H1 (cell line): Measurements from ENCODE around the gene GPBP1L1. TPM values are rescaled to one million over a fixed set of nuclear protein-coding genes. Genes with fewer than 3 reads are reported as not detected.

ENCODE experiments used
- CTCF ChIA-PET: fragments of 300-600 bp; sonication (Branson Sonifier 250); formaldehyde crosslinking; loops from one replicate; lab custom pipeline; 2021; ENCODE audit not compliant: partially characterized antibody; lab: Charles Lee
- POLR2A ChIA-PET: fragments of 300-600 bp; sonication (Branson Sonifier 250); formaldehyde crosslinking; loops from one replicate; lab custom pipeline; 2021; ENCODE audit warnings: inconsistent platforms; ENCODE audit not compliant: partially characterized antibody; lab: Charles Lee
- DNase-seq, 2 experiments: peaks; one replicate each; pipeline versions ENCODE4 v3.0.0 to v3.0.0-alpha.2; 2010 to 2022; ENCODE audit warnings: low spot score in 2 of 2, low read depth in 1 of 2, mixed read lengths in 1 of 2
- FAIRE-seq: peaks from 2 replicates; lab custom pipeline; 2011; peaks lifted over from hg19 to GRCh38; lab: Jason Lieb, UNC
- H2AFZ ChIP-seq: 2 replicates; pipeline ENCODE4 v1.8.1; 2012; ENCODE audit warnings: low read length, inconsistent platforms
- H2AK5ac ChIP-seq: 2 replicates; pipeline ENCODE4 v1.6.1; 2013; ENCODE audit warnings: low read depth, low read length
- H2BK120ac ChIP-seq: replicated peaks from 2 replicates; pipeline ENCODE3; 2013; ENCODE audit warnings: low read depth, low read length, inconsistent platforms
- H2BK12ac ChIP-seq: 2 replicates; pipeline ENCODE4 v1.6.1; 2013; ENCODE audit warnings: low read depth, low read length
- H2BK15ac ChIP-seq: 2 replicates; pipeline ENCODE4 v1.6.1; 2013; ENCODE audit warnings: low read length
- H2BK20ac ChIP-seq: 2 replicates; pipeline ENCODE4 v1.6.1; 2013; ENCODE audit warnings: low read length
- H2BK5ac ChIP-seq: 2 replicates; pipeline ENCODE4 v1.6.1; 2013; ENCODE audit warnings: low read depth, low read length
- H3K14ac ChIP-seq: 2 replicates; pipeline ENCODE4 v1.6.1; 2013; ENCODE audit warnings: inconsistent platforms; ENCODE audit not compliant: insufficient read length
- H3K18ac ChIP-seq: 2 replicates; pipeline ENCODE4 v1.6.1; 2013; ENCODE audit warnings: low read length; ENCODE audit errors: extremely low read depth
- H3K23ac ChIP-seq: 2 replicates; pipeline ENCODE4 v1.6.1; 2013; ENCODE audit warnings: inconsistent platforms; ENCODE audit not compliant: insufficient read length
- H3K23me2 ChIP-seq: 2 replicates; pipeline ENCODE4 v1.6.1; 2013; ENCODE audit warnings: low read depth, low read length
- H3K27ac ChIP-seq: 2 replicates; pipeline ENCODE4 v1.6.1; 2011; ENCODE audit warnings: low read depth, low read length, inconsistent platforms
- H3K27me3 ChIP-seq, 4 experiments: replicated peaks in 1 of 4; 1 replicate in 1 of 4; 2 replicates in 3 of 4; pipeline versions ENCODE4 v1.6.1 to v1.8.1; 2011 to 2013; ENCODE audit warnings: low read length in 3 of 4, mild to moderate bottlenecking in 3 of 4, inconsistent platforms in 2 of 4, mixed read lengths in 2 of 4, moderate library complexity in 1 of 4; ENCODE audit not compliant: control insufficient read depth in 3 of 4, insufficient read depth in 3 of 4; ENCODE audit errors: extremely low read depth in 1 of 4
- H3K36me3 ChIP-seq, 4 experiments: 2 replicates each; pipeline versions ENCODE4 v1.6.1 to v1.8.1; 2011 to 2013; ENCODE audit warnings: mild to moderate bottlenecking in 4 of 4, low read length in 3 of 4, moderate library complexity in 2 of 4, control low read depth in 1 of 4, inconsistent platforms in 1 of 4; ENCODE audit not compliant: insufficient read depth in 4 of 4, control insufficient read depth in 2 of 4
- H3K4ac ChIP-seq: replicated peaks from 2 replicates; pipeline ENCODE3; 2013; ENCODE audit warnings: low read length, low read depth, mixed read lengths, inconsistent platforms; ENCODE audit not compliant: insufficient read length
- H3K4me1 ChIP-seq, 4 experiments: replicated peaks in 1 of 4; 1 replicate in 1 of 4; 2 replicates in 3 of 4; pipeline versions ENCODE4 v1.6.1 to v1.8.1; 2011 to 2013; ENCODE audit warnings: low read length in 3 of 4, inconsistent platforms in 2 of 4, mixed read lengths in 1 of 4; ENCODE audit not compliant: insufficient read depth in 4 of 4, control insufficient read depth in 3 of 4
- H3K4me2 ChIP-seq, 2 experiments: 2 replicates each; pipeline versions ENCODE4 v1.6.1 to v1.8.1; 2011 to 2013; ENCODE audit warnings: low read depth in 2 of 2, low read length in 2 of 2, control low read depth in 1 of 2, inconsistent platforms in 1 of 2, mild to moderate bottlenecking in 1 of 2; ENCODE audit not compliant: insufficient read depth in 1 of 2
- H3K4me3 ChIP-seq, 4 experiments: fragments of 200-600, 300-600 bp in 1 of 4; sonication (generic), shearing (Covaris generic), sonication (Bioruptor Twin) in 1 of 4; 2 replicates each; pipeline versions ENCODE4 v1.5.1 to v1.8.1; 2011 to 2016; ENCODE audit warnings: low read length in 4 of 4, low read depth in 3 of 4, control low read depth in 2 of 4, inconsistent platforms in 2 of 4, mild to moderate bottlenecking in 2 of 4, mixed read lengths in 1 of 4, moderate library complexity in 1 of 4; ENCODE audit not compliant: insufficient read depth in 2 of 4; ENCODE audit errors: extremely low read depth in 1 of 4
- H3K56ac ChIP-seq: replicated peaks from 2 replicates; pipeline ENCODE3; 2013; ENCODE audit warnings: low read depth, mild to moderate bottlenecking, mixed read lengths, low read length, inconsistent platforms; ENCODE audit not compliant: insufficient read length
- H3K79me1 ChIP-seq: 2 replicates; pipeline ENCODE4 v1.6.1; 2013; ENCODE audit warnings: low read depth, low read length, control low read depth
- H3K79me2 ChIP-seq, 2 experiments: 2 replicates each; pipeline versions ENCODE4 v1.6.1 to v1.8.1; 2012 to 2013; ENCODE audit warnings: low read length in 2 of 2, mild to moderate bottlenecking in 2 of 2, inconsistent platforms in 1 of 2; ENCODE audit not compliant: insufficient read depth in 2 of 2, control insufficient read depth in 1 of 2
- H3K9ac ChIP-seq, 4 experiments: replicated peaks in 1 of 4; 1 replicate in 1 of 4; 2 replicates in 3 of 4; pipeline versions ENCODE4 v1.6.1 to v1.8.1; 2011 to 2013; ENCODE audit warnings: low read depth in 3 of 4, low read length in 3 of 4, control low read depth in 2 of 4, mild to moderate bottlenecking in 2 of 4, moderate library complexity in 2 of 4, inconsistent platforms in 1 of 4; ENCODE audit errors: extremely low read depth in 1 of 4
- H3K9me3 ChIP-seq, 2 experiments: 2 replicates each; pipeline versions ENCODE4 v1.6.1 to v1.8.1; 2012 to 2013; ENCODE audit warnings: mild to moderate bottlenecking in 2 of 2, moderate library complexity in 2 of 2, control low read depth in 1 of 2, inconsistent platforms in 1 of 2, low read depth in 1 of 2, low read length in 1 of 2, mixed read lengths in 1 of 2; ENCODE audit not compliant: insufficient read depth in 2 of 2
- H4K20me1 ChIP-seq, 2 experiments: replicated peaks in 1 of 2; 2 replicates each; pipeline versions ENCODE3 to v1.8.1; 2011 to 2013; ENCODE audit warnings: inconsistent platforms in 2 of 2, low read length in 2 of 2, mild to moderate bottlenecking in 1 of 2; ENCODE audit not compliant: insufficient read depth in 2 of 2, control insufficient read depth in 1 of 2
- H4K5ac ChIP-seq: 2 replicates; pipeline ENCODE4 v1.6.1; 2013; ENCODE audit warnings: low read length, low read depth, mixed read lengths, inconsistent platforms; ENCODE audit not compliant: insufficient read length
- H4K8ac ChIP-seq: 2 replicates; pipeline ENCODE4 v1.8.0; 2013; ENCODE audit warnings: mild to moderate bottlenecking, moderate library complexity, low read length, inconsistent platforms; ENCODE audit not compliant: insufficient read depth; ENCODE audit errors: extremely low read depth
- H4K91ac ChIP-seq: replicated peaks from 2 replicates; pipeline ENCODE3; 2013; ENCODE audit warnings: low read length, mixed read lengths, inconsistent platforms; ENCODE audit not compliant: insufficient read length
- TAF1 ChIP-seq: IDR thresholded peaks from 2 replicates; pipeline ENCODE4 v1.6.1; 2011; ENCODE audit warnings: mild to moderate bottlenecking, low read depth, low read length
- WGBS, 2 experiments: shearing (Covaris generic) in 1 of 2; methylation state at CpG; one replicate each; pipeline versions ENCODE4 v1.1.6 to v1.1.7; 2013 to 2015; ENCODE audit warnings: low lambda C conversion rate in 2 of 2, mixed read lengths in 2 of 2, inconsistent platforms in 1 of 2, low coverage in 1 of 2, missing lambda C conversion rate in 1 of 2; ENCODE audit not compliant: insufficient replicate concordance in 2 of 2, insufficient coverage in 1 of 2, insufficient read length in 1 of 2; ENCODE audit errors: extremely low coverage in 1 of 2, missing lambda C conversion rate in 1 of 2; 5-methylcytosine and 5-hydroxymethylcytosine counted together
- polyA plus RNA-seq, 7 experiments: library from polyadenylated mRNA; depleted of rRNA in 3 of 7; stranded (reverse) in 5 of 7; unstranded in 2 of 7; fragments of >200 nt in 5 of 7; fragments of 200-250 nt in 2 of 7; gene quantifications; 1 replicate in 5 of 7; 2 replicates in 1 of 7; 4 replicates in 1 of 7; pipeline versions ENCODE4 v1.2.1 to v1.2.3, GENCODE V29; 2011 to 2013; ENCODE audit warnings: missing spikeins in 2 of 7, mixed read lengths in 2 of 7
- total RNA-seq: library from RNA; stranded (reverse); fragmentation: NEBNext Ultra II Directional; extraction: Animal tissue kit (Norgen Biotek cat#: 25700); gene quantifications from 2 replicates; pipeline ENCODE4 v1.2.1, GENCODE V29; 2021

The GPBP1L1 gene
- total and polyA plus RNA-seq, 2 of the 8 experiments (the other 6 are each of a cell fraction or from before 2014, with no cell fraction given), result 70.1 to 119 TPM

DNA sequence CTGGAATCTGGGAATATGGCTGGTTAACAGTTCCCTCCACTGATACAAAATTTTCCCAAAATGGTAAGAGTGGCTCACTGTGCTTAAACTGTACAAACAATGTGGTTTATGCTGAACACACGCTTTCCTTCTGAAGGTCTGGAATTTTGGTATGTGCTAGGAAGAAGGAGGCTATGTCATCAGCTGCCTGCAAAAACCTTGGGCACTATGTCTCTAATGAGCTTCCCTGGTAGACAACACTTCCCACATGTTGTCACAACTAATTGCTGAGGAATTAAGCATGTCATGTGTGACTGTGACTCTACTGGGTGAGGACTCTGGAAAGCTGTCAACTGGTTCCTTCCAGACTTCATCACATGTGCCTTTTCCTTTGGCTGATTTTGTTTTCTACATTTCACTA is 34.9 kb upstream of the GPBP1L1 start:
- ChIA-PET CTCF (interaction anchor here (1.0 kb wide), 1 partner anchor 48 kb away, joined by 3 read pairs; no protein-coding TSS in a partner anchor), POLR2A (no interaction called here)
- 94% methylated on average over 1 of the region's 1 CpG; no CpG with 5 or more reads in 1 of the 2 experiments for WGBS, 2 experiments
- Histone ChIP-seq H3K27me3 (no peaks in the 10 kb centered on the region), H2BK15ac (no peak overlapping the region), H3K23me2 (no peaks in the 10 kb centered on the region), H2BK120ac (no peak overlapping the region), H3K4me2 (no peak overlapping the region), H4K8ac (no peak overlapping the region), H2BK20ac (no peak overlapping the region), H3K9me3 (peaks cover 0 to 3% of the 10 kb centered on the region in 2 experiments; a peak in 1 of 4 replicates), H2BK5ac (no peak overlapping the region), H4K20me1 (no peaks in the 10 kb centered on the region), H3K56ac (no peak overlapping the region), H2AK5ac (no peak overlapping the region), H3K79me2 (no peaks in the 10 kb centered on the region), H3K79me1 (no peaks in the 10 kb centered on the region), H3K4me3 (no peak overlapping the region), H2BK12ac (no peak overlapping the region), H3K23ac (no peak overlapping the region), H3K36me3 (no peaks in the 10 kb centered on the region), H3K27ac (no peak overlapping the region), H3K4ac (no peak overlapping the region), H3K9ac (no peak overlapping the region), H4K91ac (no peak overlapping the region), H3K4me1 (no peaks in the 10 kb centered on the region), H3K18ac (no peak overlapping the region), H2AFZ (no peak overlapping the region), H4K5ac (no peak overlapping the region), H3K14ac (no peak overlapping the region)
- FAIRE-seq (no peak), DNase-seq (no peak)
- TF ChIP-seq TAF1, result no peak
